ENCODE measurements around the gene TMEM94. TPM values are rescaled to one million over a fixed set of nuclear protein-coding genes. Genes with fewer than 3 reads are reported as not detected.
A peak's percentile ranks its signal among the peaks of the same experiment; 100 is the strongest.
"Not testable (repeated sequence)": the region's sequence is repeated elsewhere in the genome, so short reads cannot be mapped to it uniquely, and the experiment has no call there.

The TMEM94 gene
- total RNA-seq, 1 donor from 2014 or later: 56.6 TPM

DNA sequence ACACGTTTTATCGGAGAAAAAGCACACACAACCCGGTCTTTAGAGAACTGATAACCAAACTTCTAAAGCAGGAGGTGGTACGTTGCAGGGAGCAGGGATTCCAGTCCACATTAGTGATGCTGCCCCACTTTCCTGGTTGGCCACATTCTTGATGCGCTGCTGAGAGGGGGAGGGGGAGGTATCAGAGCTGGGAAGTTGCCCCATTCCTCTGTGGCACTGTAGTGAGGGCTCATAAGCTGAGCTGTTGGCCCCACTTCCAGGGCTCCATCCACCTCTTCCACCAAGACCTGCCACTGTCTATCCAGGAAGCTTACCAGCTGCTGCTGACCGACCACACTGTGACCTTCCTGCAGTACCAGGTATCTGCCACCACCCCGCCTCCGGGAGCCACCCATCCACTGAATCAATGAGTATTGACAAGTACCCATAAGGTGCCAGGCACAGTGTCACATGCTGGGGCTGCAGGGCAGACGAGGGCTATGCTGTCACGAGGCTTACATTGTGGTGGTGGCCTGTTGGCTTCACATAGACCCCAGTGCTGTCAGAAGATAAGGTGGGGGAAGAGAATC is 60.9 kb downstream of the TMEM94 start:
- intact Hi-C loops (cut with DNase I): loop anchor here (5.0 kb wide), 3 partner anchors 70 to 245 kb away; partner anchors contain the start of genes GRB2, MIF4GD and MYO15B
- DNase-seq (ENCODE audit: low spot score): no peak

DNA sequence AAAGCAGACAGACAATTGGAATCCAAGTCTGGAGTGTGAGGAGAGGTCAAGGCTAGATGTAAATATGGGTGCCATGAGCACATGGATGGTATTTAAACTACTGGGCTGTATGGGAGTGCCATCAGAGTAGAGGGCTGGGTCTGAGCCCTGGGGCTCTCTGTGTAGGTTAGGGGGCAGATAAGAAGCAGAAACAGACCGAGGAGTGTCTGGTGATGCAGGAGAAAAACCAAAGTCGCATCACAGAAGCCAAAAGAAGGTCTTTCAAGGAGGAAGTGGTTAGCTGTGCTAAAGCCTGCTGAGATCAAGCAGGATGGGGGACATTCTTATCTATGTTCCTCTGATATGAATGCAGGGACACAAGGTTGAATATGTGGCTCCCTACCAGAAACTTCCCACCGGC is 61.8 kb downstream of the TMEM94 start:
- intact Hi-C loops (cut with DNase I): loop anchor here (5.0 kb wide), 3 partner anchors 69 to 246 kb away; partner anchors contain the start of genes GRB2, MIF4GD and MYO15B
- no peak for DNase-seq (ENCODE audit: low spot score)

DNA sequence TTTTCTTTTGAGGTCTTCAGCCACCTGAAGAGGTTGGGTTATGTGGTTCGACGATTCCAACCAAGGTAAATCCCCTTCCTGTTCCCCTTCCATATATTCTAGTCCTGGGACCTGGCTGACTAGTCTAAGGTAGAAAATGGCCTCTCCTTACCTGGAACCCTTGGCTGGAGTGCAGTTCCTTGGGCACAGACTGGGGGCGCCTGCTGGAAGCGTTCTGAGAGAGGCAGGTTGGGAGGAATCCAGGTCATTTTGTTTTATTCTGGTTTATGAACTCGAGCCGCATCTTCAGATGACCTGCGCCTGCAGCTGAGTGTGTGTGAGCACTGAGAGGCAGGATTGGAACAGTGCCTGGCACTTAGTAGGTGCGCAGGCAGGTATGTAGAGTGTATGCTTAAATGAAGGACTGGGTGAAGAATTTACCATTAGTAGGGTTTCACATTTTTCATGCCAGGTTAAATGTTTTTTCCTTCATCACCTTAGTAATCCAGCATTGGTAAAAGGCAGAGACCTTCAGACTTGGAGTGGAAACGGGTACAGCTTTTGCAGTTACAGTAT is 62.6 kb downstream of the TMEM94 start:
- DNase-seq (ENCODE audit: low spot score): no peak
- intact Hi-C loops (cut with DNase I): loop anchor here (5.0 kb wide), 3 partner anchors 68 to 247 kb away; partner anchors contain the start of genes GRB2, MIF4GD and MYO15B

DNA sequence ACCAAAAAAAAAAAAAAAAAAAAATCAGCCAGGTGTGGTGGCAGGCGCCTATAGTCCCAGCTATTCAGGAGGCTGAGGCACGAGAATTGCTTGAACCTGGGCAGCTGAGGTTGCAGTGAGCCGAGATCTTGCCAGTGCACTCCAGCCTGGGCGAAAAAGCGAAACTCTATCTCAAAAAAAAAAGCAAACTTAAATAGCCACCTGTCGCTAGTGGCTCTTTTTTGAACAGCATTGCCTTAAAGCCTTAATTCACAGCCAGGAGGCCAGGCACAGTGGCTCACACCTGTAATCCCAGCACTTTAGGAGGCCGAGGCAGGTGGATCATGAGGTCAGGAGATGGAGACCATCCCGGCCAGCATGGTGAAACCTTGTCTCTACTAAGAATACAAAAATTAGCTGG is 64.0 kb downstream of the TMEM94 start:
- DNase-seq (ENCODE audit: low spot score); intact Hi-C loops (cut with DNase I): not testable (repeated sequence)

DNA sequence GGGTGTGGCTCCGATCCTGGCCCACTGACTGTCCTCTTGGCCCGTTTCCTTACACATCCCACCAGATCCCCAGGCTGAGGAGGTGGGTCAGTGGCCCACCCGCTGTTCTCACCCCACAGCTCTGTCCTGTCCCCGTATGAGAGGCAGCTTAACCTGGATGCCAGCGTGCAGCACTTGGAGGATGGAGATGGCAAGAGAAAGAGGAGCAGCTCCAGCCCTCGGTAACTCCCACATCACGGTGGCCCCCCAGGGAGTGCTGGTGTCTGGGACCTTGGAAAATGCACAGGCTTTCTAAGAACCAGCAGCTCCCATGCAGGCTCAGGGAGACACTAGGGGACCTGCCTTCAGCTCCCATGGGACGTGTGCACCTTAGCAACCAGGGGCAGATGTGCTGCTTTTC is 64.9 kb downstream of the TMEM94 start:
- no peak for DNase-seq (ENCODE audit: low spot score)
- intact Hi-C loops (cut with DNase I): no loop called here

DNA sequence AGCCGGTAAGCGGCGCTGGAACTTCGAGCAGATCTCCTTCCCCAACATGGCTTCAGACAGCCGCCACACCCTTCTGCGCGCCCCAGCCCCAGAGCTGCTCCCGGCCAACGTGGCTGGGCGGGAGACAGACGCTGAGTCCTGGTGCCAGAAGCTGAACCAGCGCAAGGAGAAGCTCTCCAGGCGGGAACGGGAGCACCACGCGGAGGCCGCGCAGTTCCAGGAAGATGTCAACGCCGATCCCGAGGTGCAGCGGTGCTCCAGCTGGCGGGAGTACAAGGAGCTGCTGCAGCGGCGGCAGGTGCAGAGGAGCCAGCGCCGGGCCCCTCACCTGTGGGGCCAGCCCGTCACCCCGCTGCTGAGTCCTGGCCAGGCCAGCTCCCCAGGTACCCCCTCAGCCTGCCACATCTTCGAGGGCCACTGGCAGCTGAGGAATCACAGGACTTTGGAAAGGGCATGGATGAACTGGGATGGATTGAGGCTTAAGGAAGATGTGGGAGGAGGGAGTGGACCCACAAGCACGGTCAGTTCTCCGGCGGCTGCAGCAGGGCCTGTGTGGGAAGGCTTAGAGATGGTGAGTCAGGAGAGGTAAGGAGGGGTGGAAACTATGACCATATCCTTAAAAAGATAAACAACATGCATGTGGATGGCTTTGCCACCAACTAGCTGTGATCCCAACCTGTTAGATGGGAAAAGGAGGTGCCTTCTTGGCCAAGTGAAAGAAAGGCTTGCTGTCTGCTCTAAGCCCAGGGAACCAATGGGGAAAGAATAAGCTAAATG is 65.7 kb downstream of the TMEM94 start:
- DNase-seq (ENCODE audit: low spot score): no peak
- intact Hi-C loops (cut with DNase I): no loop called here

DNA sequence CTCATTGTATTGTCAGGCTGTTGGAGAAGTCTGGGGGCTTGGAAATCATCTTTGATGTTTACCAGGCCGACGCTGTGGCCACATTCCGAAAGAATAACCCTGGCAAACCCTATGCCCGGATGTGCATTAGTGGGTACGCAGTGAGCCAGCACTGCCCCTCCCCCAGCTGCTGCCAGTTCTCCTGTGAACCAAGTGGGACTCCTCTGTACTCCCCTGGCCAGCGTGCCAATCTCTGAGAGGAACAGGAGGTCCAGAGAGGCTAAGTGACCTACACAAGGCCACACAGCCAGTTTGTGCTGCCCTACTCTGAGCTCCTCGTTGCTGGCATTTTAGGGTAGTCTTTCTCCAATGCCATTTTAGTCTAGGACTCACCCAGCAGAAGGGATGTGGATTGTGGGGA is 67.2 kb downstream of the TMEM94 start:
- intact Hi-C loops (cut with DNase I): no loop called here
- DNase-seq (ENCODE audit: low spot score): no peak

DNA sequence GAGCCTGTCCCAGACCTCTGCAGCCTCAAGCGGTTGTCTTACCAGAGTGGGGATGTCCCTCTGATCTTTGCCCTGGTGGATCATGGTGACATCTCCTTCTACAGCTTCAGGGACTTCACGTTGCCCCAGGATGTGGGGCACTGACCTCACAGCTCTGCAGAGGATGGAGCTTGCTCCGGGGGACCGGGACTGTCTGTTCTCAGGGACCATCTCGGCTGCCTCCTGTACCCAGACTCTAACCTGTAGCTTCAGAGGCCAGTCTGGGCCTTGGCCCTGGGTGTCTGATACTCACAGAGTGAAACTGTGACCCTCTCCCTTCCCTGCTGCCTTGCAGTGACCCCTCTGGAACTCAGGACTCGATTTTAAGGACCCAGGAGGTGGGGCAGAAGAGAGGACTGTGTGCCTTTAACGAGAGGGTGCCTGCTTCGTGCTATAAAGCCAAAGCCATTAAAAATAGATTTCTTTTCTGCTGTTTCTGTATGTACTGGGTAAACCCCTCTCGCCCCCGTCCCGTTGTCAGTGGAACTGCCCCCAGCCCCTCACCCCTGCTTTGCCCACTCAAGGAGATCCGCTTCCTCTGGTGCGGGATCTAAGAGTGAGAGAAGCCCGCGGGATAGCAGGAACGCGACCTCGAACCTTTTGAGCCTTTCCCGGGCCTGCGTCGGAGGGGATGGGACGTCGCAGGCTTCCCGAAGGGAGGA is 68.0 kb downstream of the TMEM94 start:
- DNase-seq (ENCODE audit: low spot score): no peak
- intact Hi-C loops (cut with DNase I): no loop called here

DNA sequence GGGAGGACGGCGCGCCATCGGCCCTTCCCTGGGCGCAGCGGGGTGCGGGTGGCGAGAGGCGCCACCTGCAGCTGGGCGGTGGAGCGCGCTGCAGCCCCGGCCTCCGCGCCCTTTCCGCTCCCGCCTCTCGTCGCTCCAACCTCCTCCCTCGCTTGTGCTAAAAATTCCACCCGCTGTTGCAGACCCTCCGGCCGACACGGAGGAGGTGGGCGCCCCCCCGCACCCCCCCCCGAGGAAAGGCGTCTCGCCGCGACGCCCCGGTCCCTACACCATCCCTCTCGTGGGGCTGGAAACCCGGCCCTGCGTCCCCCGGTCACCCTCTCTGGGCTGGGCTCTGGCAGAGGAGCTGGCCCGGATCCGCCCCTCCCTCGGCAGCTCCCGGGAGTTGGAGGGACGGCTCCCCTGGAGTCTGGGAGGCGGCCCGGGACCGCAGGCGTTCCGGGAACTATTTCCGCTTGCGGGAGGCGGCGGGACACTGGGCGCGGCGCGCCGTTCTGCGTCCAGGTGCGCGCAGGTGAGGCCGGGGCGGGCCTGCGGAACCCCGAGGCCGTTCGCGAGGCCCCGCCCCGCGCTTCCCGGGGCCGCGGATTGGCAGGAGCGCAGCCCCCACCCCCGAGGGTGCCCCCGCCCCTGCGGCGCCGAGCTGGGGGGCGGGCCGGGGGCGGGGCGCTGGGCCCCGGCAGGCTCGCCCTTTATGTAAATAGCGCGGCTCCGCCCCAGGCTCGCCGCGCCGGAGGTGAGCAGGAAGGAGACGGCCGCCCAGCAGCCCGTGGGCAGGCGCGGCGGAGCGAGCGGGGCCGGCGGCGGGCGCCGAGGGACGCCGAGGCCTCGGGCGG is 68.8 kb downstream of the TMEM94 start, which contains the start of gene LLGL2:
LLGL2 (plus strand) TSS at position 728 of the 836 bp plus-strand sequence. CDS start 17,730 bp downstream, outside the sequence.
- DNase-seq (ENCODE audit: low spot score): peak; percentile 90
- intact Hi-C loops (cut with DNase I): no loop called here

DNA sequence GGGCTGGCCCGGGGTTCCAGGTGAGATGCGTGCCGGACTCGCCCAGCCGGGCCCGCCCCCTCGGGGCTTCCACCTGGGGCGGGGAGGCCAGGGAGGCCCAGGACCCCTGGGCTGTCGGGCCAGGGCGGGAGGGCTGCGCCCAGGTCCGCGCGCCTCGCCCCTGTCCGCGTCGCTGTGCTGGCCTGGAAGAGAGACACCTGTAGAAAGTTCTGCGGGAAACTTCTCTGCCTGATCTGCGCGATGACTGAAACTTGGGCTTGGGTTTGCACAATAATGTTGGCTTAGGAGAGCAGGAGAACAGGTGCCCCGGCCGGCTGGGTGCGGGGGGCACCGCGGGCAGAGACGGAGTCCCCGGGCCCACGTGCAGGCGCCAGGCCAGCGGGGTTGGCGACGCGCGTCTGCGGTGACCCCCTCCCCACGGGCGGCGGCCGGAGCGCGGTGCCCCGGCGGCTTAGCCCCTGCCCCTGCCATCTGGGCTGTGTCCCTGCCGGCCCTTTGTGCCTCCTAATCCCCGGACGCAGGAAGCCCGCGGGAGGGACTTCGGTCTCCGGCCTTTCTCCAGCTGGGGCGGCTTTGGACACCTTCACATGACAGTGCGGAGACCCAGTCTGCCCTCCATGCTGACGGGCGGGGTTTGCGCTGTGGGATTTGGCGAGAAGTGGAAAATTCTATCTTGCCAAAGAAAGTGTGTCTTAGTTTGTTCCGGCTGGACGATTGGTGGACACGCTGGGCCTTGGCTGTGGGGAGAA is 69.5 kb downstream of the TMEM94 start:
- intact Hi-C loops (cut with DNase I): no loop called here
- no peak for DNase-seq (ENCODE audit: low spot score)

DNA sequence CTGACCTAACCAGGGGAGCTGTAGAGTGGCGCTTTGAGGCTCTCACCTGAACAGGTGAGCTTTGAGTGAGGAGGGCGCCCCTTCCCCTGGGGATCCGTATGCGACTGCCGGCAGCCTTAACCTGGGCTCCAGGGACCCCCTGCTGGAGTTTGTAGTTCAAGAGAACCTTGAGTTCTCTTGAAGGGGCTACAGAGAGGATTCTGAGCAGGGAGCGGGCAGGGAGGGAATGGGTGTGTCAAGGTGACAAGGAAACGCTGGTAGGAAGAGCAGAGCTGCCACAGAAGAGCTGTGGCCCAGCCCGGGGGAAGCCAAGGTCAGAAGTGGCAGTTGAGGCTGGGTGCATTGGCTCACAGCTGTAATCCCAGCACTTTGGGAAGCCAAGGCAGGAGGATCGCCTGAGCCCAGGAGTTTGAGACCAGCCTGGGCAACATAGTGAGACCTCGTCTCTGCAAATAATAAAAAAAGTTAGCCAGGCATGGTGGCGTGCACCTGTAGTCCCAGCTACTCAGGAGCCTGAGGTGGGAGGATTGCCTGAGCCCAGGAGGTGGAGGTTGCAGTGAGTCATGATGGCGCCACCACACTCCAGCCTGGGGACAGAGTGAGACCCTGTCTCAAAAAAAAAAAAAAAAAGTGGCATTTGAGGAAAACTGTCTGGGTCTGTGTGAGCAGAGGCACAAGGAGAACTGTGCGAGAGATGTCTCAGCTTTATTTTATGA is 70.3 kb downstream of the TMEM94 start:
- intact Hi-C loops (cut with DNase I): no loop called here
- DNase-seq (ENCODE audit: low spot score): no peak

DNA sequence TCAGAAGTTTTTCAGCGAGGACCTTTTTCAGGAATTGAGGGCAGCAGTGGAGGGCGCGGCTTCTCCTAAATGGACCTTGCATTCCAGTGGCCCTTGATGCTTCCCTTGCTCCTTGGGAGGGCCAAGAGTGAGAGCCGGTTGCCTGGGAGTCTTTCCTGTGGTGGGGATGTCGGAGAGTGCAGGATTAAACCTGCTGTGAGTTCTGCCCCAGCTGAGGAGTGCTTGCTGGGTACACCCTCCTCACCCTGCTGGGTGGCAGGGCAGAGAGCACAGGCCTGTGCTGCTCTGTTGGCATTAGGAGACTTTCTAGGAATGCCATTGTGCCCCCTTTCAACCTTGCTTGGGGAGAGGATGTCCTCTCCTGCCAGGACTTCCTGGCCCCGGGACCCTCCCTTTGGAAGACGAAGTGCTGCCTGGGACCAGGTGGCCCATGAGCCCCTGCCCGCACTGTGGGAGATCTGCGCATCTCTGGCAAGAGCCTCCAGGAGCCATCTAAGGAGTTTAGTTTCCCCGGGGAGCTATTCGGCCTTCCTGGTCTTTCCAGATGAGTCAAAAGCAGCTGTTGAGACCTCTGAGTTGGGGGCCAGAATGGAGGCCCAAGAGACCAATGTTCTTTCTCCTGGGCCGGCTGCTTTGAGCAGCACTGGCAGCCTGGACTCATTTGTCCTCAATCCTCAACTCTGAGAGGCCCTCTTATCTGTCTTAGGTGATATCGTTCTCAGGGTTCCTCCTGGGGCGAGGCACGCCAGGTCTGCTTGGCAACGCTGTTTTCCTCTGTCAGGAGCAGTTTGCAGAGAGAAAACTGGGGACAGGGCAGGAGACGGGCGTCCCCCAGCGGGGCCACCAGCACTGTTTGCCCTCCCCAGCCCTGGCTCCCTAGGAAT is 74.6 kb downstream of the TMEM94 start:
- intact Hi-C loops (cut with DNase I): no loop called here
- no peak for DNase-seq (ENCODE audit: low spot score)

DNA sequence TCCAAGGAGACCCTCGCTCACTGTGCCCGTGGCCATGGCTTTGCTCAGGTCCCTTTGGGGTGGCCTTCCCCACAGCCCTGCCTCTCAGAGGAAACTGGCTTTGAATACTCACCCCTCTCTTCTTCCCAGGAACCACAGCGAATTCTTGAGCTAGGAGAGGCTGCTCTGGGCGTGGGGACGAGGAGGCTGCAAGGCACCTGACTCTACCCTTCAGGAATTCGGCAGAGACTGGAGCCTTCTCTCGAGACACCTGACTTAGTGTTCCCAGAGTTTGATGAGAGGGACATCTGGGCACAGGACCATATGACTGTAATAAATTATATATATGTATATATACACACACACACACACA is 75.3 kb downstream of the TMEM94 start:
- no peak for DNase-seq (ENCODE audit: low spot score)
- intact Hi-C loops (cut with DNase I): no loop called here

DNA sequence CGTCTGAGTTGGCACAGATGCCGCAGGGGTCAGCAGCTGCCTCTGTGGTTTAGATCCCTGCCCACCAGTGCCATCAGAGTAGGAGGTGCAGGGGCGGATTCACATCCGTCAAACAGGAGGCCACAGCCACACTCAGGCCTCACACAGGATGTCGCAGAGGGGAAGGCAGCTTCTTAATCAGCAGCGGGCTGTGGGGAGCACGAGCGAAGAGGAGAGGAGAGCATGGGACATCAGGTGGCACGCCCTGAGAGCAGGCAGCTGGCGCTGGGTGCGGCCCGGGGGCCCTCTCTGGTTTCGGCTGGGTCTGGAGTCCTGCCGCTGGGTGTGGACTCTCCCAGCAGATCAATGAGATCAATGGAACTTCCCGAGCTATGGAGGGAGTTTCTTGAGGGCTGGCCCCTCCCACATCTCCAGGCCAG is 78.7 kb downstream of the TMEM94 start:
- intact Hi-C loops (cut with DNase I): no loop called here

DNA sequence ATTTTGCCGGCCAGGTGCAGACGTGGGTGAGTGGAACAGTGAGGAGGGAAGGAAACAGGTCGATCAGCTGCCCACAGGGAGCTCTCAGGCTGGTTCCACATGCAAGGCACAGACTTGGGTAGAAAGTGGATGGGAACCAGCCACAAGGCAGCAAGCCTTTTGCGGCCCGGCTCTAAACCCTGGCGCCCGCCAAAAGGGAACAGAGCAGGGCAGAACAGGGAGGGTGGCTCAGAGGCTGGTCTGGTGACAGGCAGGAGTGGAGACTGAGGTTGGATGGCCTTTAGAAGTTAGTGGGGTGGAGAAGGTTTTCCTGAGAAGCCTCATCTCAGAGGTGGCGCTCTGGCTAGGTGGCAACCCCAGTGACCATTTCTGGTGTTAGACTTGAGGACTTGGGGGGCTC is 79.4 kb downstream of the TMEM94 start:
- intact Hi-C loops (cut with DNase I): no loop called here
- DNase-seq (ENCODE audit: low spot score): no peak

More for the DNA sequence above, 78.7 kb downstream of the TMEM94 start:
- no peak for DNase-seq (ENCODE audit: low spot score)

DNA sequence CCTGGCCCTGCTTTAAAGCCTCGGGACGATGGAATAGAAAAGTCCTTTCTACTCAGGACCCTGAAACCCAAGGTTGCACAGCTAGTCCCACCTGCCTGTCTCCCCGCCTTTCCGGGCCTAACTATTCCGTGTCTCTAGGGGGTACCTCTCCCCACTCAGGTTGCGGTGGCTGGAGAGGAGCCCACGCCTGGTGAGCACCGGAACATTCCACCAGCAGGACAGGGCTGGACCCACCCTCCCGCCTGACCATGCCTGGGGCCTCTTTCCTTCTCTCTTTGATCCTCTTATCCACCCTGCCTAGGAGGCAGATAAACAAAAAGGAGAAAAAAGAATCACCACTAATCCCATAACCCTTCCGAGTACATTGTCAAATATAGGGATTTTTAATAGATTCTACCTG is 79.9 kb downstream of the TMEM94 start:
- no peak for DNase-seq (ENCODE audit: low spot score)
- intact Hi-C loops (cut with DNase I): no loop called here

Measured in cardiac septum (tissue), 1 donor.